Left cardiac atrium (tissue), 4 donors: ENCODE results near the gene PSMB9. TPM values are rescaled to one million over a fixed set of nuclear protein-coding genes. Genes with fewer than 3 reads are reported as not detected.

Experiments
- ATAC-seq, 2 donors: fragments of 200-7000 bp; cut with Tn5 transposase; one replicate each; pipeline ENCODE4 v1.9.1; 2020; ENCODE audit warnings: mild to moderate bottlenecking in 2 of 2, moderate library complexity in 2 of 2
- DNase-seq: peaks from one replicate; pipeline ENCODE4 v3.0.0-alpha.2; 2020
- intact Hi-C, 2 donors: fragments of 100-400 bp; cut with DNase I; formaldehyde crosslinking; loops; one replicate each; pipeline versions ENCODE4 v1.14.1 to v1.15.1; 2022 to 2023
- total RNA-seq, 2 donors: library from RNA; stranded (reverse); fragmentation: NEBNext Ultra II Directional; extraction: Animal tissue kit (Norgen Biotek cat#: 25700); gene quantifications; one replicate each; pipeline ENCODE4 v1.2.1, GENCODE V29; 2021
- donor health status: DM: no; HTN: yes; CAD: no.
- donor health status: DM: no; HTN: yes; CAD: no; lungs with severe emphysema.
- donor health status: DM: yes; HTN: yes; CAD: no.
- donor health status: Dilated cardiomyopathy.

Gene PSMB9
- total RNA-seq, 2 donors from 2014 or later = 18.6 to 25.9 TPM

GRCh38 chr6:32837651-32838113, 16.3 kb upstream of the PSMB9 start:
- ATAC-seq (no peak), DNase-seq (no peak)
- intact Hi-C loops = loop anchor here in 1 of 2 donors (1.0 kb wide), 1 partner anchor 30 kb away; no protein-coding TSS in a partner anchor

- peak; percentile 96 for ATAC-seq
- intact Hi-C loops = loop anchor here in 1 of 2 donors (1.0 kb wide), 1 partner anchor 29 kb away; no protein-coding TSS in a partner anchor
- peak; percentile 96 for DNase-seq
Observed at GRCh38 chr6:32838114-32838958, 15.7 kb upstream of the PSMB9 start, which contains the start of gene TAP2. TAP2 (minus strand) TSS chr6:32838739; CDS start chr6:32838233, 506 bp downstream.

- no peak for DNase-seq
- intact Hi-C loops = no loop called here
- ATAC-seq = no peak
Observed at GRCh38 chr6:32839356-32839755, 14.6 kb upstream of the PSMB9 start.

GRCh38 chr6:32840604-32841246, 13.3 kb upstream of the PSMB9 start:
- intact Hi-C loops = no loop called here
- DNase-seq (no peak), ATAC-seq (no peak)

GRCh38 chr6:32842021-32842650, 11.9 kb upstream of the PSMB9 start:
- intact Hi-C loops = no loop called here
- DNase-seq = no peak
- no peak for ATAC-seq

- ATAC-seq (no peak), DNase-seq (no peak)
- intact Hi-C loops = no loop called here
Observed at GRCh38 chr6:32842690-32843089, 11.3 kb upstream of the PSMB9 start.

- peak in 1 of 2 donors; percentile 0 for ATAC-seq
- DNase-seq = no peak
- intact Hi-C loops = no loop called here
Observed at GRCh38 chr6:32843331-32843978, 10.5 kb upstream of the PSMB9 start.

- intact Hi-C loops = no loop called here
- ATAC-seq = peak; percentile 95 to 97
- peak; percentile 97 for DNase-seq
Observed at GRCh38 chr6:32843979-32844838, 9.8 kb upstream of the PSMB9 start, which contains the start of gene PSMB8. PSMB8 (minus strand) TSS chr6:32844047; CDS start chr6:32843996, 51 bp downstream.

- ATAC-seq (no peak), DNase-seq (no peak)
- intact Hi-C loops = no loop called here
Observed at GRCh38 chr6:32844839-32845383, 9.1 kb upstream of the PSMB9 start.

GRCh38 chr6:32845384-32845884, 8.6 kb upstream of the PSMB9 start:
- intact Hi-C loops = no loop called here
- DNase-seq = no peak
- no peak for ATAC-seq

GRCh38 chr6:32847004-32847403, 7.0 kb upstream of the PSMB9 start:
- ATAC-seq = no peak
- DNase-seq = no peak
- intact Hi-C loops = no loop called here

- no peak for DNase-seq
- intact Hi-C loops = no loop called here
- ATAC-seq = no peak
Observed at GRCh38 chr6:32847795-32848194, 6.2 kb upstream of the PSMB9 start.

GRCh38 chr6:32849126-32849525, 4.9 kb upstream of the PSMB9 start:
- DNase-seq (no peak), ATAC-seq (no peak)
- intact Hi-C loops = no loop called here

GRCh38 chr6:32851025-32851424, 3.0 kb upstream of the PSMB9 start:
- no peak for DNase-seq
- intact Hi-C loops = no loop called here
- no peak for ATAC-seq

GRCh38 chr6:32852018-32852843, 1.8 kb upstream of the PSMB9 start:
- ATAC-seq (peak in 1 of 2 donors; percentile 3), DNase-seq (peak; percentile 65)
- intact Hi-C loops = no loop called here

GRCh38 chr6:32852844-32853540, 1.0 kb upstream of the PSMB9 start:
- no peak for DNase-seq
- intact Hi-C loops = no loop called here
- peak; percentile 35 to 45 for ATAC-seq
